Activated CD8-positive, alpha-beta memory T cell treated with anti-CD3 and anti-CD28 coated beads for 1 hour (primary cell): ENCODE results near the gene FES.
"Not testable (repeated sequence)": the region's sequence is repeated elsewhere in the genome, so short reads cannot be mapped to it uniquely, and the experiment has no call there.

Experiments
- DNase-seq, 2 donors: peaks; one replicate each; pipeline ENCODE4 v3.0.0-alpha.2; 2020; ENCODE audit warnings: low read depth in 1 of 2; ENCODE audit errors: extremely low read depth in 1 of 2

The FES gene

DNA sequence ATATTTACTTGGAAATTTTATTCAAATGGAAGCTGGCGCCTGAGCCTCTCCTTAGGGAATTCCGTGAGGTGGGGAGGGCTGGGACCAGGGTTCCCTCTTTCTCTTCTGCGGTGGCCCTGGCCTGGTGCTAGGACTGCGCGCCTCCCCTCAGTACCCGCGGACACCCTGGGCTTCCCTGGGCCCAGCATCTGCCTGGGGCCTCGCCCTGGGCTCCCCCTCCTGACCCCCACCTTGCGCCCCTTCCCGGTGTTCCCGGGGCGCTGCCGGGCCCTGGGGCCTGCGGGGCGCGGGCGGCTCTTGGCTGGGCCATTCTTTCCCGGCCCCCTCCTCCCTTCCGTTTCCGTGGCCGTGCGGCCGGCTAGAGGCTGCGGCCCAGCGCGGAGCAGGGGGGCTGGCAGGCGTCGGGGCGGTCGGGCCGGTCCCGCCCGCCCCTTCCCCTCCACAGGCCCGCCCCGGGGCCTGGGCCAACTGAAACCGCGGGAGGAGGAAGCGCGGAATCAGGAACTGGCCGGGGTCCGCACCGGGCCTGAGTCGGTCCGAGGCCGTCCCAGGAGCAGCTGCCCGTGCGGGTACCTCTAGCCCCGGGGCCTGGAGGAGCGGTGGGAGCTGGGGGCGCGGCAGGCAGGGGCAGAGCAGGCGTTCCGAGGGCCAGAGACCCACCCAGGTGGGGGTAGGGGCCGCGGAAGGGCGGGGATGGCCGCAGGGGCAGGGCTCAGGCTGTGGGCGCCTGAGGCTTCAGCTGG, at the start of gene FES:
Gene FES (plus strand): TSS at position 529 of the 743 bp plus-strand sequence. CDS start 542 bp downstream, outside the sequence.
- DNase-seq: no peak

DNA sequence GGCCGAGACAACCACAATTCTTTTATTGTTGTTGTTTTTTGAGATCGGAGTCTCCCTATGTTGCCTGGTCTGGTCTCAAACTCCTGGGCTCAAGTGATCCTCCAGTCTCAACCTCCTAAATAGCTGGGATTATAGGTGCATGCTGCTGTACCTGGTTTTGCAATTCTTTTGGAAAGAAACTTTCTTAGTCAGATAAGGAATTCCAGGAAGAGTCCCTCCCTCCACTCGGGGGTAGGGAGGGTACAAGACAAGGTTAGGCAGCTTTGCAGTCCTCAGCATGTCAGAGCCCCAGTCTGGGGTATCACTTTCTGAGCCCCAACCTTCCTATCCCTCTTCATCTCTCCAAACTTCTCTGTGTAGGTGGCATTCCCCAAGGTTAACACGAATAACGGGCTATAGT, 49.7 kb upstream of the FES start:
- no peak for DNase-seq

DNA sequence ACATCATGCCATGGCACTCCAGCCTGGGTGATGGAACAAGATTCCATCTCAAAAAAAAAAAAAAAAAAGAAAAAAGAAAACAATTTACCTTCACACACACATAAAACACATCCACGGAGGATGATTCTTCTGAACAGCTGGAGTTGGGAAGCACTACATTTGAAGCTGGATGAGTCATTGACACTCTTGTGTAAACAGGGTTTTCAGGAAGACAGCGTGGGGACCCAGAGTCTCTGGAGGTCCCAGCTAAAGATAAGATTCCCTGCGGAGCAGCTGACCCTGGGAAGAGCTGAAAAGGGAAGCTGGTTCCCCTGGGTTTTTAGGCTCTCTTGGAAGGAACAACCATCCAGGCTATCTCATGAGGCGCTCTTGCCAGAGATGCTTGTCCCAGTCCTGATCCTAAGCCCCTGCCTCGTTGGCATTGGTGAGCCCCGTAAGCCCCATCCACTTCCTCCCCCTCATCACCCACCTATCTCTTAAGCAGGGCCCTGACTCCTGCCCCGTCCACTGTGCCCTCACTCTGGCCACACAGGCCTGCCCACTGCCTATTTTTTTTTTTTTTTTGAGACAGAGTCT, 47.9 kb upstream of the FES start:
- no peak for DNase-seq

GRCh38 chr15:90837094-90837493, 47.2 kb upstream of the FES start:
- DNase-seq: no peak

DNA sequence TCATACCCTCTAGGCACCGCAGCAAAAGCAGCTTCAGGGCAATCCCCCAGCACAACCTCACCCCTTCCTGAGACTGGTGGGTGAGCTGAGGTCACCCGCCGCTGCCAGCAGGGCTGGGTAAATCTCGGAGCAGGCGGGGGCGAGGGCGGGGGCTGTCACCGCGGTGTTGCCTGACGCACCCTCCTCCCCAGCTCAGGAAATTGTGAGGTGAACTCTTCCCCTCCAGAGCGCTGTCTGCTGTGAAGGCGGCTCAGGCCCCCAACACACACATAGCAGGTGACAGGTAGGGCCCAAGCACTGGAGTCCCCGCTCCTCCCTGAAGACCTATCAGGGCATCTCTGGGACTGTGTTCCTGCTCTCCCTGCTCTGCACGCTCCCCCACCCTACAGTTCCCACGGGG, 46.2 kb upstream of the FES start:
- DNase-seq: peak; percentile 79 to 85

DNA sequence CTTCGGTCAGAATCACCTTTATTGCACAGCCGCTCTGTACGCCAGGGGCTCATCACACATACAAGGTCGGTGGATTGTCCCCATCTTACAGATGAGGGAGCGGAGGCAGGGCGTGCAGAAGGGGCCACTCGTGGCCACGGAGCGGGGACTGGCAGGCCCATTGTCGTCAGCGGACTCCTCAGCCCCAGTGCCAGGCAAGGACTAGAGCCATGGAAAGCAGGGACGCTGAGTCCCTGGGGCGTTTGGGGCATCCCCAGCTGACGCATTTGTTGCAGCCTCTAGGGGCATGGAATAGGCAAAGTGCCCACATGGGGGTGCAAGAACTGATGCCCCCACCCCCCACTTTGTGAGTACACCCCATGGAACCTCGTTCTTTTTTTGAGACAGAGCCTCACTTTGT, 45.8 kb upstream of the FES start:
- no peak for DNase-seq

GRCh38 chr15:90839187-90840071, 44.9 kb upstream of the FES start:
- DNase-seq: no peak

- DNase-seq: no peak
These were observed 44.0 kb upstream of the FES start for GRCh38 chr15:90840157-90840855.

GRCh38 chr15:90840954-90841353, 43.4 kb upstream of the FES start:
- DNase-seq: no peak

- no peak for DNase-seq
These were observed 39.6 kb upstream of the FES start for GRCh38 chr15:90844696-90845095.

- DNase-seq: no peak
These were observed 38.9 kb upstream of the FES start for GRCh38 chr15:90845201-90845949.

DNA sequence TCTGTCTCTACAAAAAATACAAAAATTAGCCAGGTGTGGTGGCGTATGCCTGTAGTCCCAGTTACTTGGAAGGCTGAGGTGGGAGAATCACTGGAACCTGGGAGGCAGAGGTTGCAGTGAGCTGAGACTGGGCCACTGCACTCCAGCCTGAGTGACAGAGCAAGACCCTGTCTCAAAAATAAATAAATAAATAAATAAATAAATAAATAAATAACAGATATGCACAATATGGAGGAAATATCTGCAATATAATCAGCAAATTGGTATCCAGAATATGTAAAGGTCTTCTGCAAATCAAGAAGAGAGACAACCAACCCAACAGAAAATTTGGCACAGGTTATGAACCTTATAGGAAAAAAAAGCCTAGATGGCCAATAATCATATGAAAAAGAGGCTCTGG, 34.9 kb upstream of the FES start:
- not testable (repeated sequence) for DNase-seq

DNA sequence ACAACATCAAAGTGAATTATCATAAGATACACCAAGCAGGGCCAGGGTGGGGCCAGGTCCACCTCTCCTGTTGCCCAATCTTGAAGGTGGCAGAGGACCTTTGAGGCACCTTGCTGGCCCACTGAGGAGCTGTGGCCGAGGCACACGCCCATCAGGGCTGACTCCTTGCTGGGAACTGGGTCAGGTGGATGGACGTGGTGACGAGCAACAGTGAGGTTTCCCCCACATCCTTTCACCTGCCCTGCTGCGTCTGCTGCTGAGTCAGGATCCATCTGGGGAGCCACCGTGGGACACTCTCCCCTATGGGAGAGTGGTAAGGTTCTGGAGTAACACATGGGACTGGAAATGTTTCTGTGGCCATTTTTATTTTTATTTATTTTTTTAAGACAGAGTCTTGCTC, 33.2 kb upstream of the FES start:
- no peak for DNase-seq

- DNase-seq: no peak
These were observed 32.4 kb upstream of the FES start for GRCh38 chr15:90851940-90852339.

- no peak for DNase-seq
These were observed 29.2 kb upstream of the FES start for GRCh38 chr15:90855139-90855538.

DNA sequence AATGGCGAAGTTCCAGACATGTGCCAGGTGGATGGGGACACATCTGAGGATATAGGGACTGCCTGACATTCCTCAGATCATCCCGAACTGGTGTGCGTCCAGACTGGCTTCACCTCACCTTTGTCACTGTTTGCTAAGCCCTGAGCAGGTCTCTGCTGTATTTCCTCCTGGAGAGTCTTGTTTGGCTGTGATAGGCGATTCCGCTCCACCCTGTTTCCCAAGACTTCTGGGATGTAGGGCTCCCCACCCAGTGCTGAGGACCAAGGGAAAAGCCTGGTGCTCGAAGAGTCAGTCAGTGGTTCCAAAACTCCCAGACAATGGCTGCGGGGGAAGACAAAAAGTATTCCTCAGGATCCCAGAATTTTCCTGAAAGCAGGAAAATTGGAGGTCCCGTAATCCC, 27.0 kb upstream of the FES start:
- no peak for DNase-seq

GRCh38 chr15:90857883-90858443, 26.3 kb upstream of the FES start:
- DNase-seq: no peak

DNA sequence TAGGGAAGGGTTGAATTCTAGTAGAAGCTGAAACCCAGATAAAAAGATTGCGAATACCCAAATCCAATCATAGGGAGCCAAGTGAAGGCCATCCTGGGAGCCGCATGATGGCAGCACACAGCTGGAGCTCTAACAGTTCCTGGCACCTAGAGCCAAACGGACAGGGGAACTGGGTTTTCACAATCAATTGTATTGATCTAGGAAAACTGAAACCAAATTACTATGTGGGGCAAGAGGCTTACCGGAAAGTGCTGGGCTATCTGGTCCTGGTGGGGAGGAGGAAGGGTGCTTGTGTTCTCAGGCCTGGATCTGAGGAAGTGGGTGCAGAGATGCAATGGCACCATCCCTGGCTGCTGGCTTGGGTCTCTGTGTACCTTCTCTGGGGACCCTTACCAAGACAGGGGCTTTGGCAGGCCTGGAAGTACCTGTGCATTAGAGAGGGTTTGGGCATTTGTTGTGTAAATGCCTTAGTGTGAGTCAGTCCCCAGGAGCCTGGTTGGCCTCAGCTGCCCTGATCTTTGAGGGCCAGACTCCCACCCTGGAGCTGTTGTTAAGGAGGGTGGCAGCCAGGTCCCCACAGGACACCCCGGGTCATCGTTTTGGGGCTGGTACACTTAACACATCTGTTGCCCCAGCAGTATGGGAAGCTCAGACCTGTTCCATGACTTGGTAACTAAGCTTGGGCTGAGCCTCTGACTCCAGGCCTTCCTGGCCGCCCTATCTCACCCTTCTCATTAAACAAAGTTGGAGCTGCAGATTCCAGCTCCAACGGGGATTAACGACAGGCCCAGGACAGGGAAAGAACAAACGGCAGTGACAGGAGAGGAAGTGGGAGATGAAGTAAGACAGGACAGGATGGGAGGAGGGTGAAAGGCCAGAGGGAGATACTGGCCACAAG, 24.8 kb upstream of the FES start:
- no peak for DNase-seq

GRCh38 chr15:90860450-90860849, 23.9 kb upstream of the FES start:
- no peak for DNase-seq
